C4-2B (cell line): ENCODE measurements around the gene JAKMIP1.

Experiments
- H3K27ac ChIP-seq: fragments of 450-650 bp; 2 replicates; pipeline ENCODE4 v1.5.1; 2017
- ZFX ChIP-seq: fragments of 450-650 bp; IDR thresholded peaks from 2 replicates; pipeline ENCODE4 v1.6.1; 2017
- TF ChIP-seq, protein P1 (sequence below): fragments of 450-650 bp; conservative IDR thresholded peaks from 2 replicates; pipeline ENCODE4 v1.5.1; 2017; ENCODE audit warnings: mild to moderate bottlenecking

Gene JAKMIP1

DNA sequence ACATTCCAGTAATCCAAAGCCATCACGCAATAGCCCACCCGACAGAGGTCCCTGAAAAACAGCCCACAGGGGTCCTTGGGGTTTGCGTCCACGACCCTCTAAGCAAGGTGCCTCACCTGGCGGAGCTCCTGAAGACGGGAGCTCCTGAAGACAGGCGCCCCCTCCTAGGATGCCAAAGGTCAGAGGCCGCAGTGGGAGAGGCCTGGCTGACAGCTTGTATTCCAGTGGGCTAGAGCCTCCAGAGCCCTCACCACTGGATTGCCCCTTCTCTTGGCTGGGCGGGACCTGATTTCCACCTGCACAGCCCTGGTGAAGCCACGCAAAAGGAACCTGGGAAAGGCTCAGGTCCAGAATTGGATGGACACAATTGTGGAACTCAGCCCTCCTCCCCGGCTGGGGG, 39.6 kb upstream of the JAKMIP1 start:
- H3K27ac ChIP-seq, result no peak overlapping the region
- TF ChIP-seq, protein P1, sequence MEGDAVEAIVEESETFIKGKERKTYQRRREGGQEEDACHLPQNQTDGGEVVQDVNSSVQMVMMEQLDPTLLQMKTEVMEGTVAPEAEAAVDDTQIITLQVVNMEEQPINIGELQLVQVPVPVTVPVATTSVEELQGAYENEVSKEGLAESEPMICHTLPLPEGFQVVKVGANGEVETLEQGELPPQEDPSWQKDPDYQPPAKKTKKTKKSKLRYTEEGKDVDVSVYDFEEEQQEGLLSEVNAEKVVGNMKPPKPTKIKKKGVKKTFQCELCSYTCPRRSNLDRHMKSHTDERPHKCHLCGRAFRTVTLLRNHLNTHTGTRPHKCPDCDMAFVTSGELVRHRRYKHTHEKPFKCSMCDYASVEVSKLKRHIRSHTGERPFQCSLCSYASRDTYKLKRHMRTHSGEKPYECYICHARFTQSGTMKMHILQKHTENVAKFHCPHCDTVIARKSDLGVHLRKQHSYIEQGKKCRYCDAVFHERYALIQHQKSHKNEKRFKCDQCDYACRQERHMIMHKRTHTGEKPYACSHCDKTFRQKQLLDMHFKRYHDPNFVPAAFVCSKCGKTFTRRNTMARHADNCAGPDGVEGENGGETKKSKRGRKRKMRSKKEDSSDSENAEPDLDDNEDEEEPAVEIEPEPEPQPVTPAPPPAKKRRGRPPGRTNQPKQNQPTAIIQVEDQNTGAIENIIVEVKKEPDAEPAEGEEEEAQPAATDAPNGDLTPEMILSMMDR, result no peak
- no peak for TF ChIP-seq ZFX

DNA sequence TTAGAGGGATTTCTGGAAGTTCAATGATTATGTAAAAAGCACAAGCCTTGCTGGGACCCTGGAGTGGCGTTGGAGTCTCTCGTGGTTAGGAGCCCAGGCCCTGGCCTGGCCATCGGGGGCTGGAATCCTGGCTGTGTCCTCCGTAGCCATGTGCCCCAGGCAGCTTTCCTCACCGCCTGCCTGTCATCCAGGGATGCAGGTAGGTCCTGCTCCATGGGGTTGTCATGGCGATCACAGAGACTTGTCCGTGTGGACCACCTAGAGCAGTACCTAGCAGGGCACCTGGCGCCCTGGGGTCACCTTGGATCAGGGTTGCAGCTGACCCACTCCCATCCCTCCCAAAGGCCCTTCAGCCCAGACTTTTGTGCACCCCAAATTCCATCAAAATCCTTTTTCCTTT, 39.1 kb upstream of the JAKMIP1 start:
- no peak overlapping the region for H3K27ac ChIP-seq
- TF ChIP-seq ZFX, result no peak
- TF ChIP-seq, protein P1, result no peak

DNA sequence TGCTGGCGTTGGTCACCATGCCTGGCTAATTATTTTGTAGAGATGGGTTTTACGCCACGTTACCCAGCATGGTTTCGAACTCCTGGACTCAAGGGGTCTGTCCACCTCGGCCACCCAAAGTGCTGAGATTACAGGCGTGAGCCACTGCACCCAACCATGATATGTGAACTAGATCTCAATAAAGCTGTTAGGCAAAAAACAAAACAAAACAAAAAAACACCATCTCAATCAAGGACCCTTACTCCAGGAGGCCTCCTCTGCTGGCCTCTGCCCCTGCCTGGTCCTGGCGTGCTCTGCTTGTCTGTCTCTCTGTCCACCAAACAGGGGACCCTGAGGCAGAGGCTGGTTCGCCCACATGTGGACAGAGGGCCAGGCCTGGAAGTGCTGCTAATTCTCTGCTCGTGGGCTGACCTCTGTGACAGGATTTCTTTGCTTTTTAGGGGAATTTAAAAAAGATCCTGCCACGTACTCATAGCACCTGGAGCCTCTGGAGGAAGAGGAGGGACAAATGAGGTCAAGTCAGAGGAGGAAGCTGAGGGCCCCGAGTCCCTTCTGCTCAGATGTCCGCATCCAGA, 36.6 kb upstream of the JAKMIP1 start:
- TF ChIP-seq, protein P1, result no peak
- TF ChIP-seq ZFX, result no peak
- no peak overlapping the region for H3K27ac ChIP-seq

DNA sequence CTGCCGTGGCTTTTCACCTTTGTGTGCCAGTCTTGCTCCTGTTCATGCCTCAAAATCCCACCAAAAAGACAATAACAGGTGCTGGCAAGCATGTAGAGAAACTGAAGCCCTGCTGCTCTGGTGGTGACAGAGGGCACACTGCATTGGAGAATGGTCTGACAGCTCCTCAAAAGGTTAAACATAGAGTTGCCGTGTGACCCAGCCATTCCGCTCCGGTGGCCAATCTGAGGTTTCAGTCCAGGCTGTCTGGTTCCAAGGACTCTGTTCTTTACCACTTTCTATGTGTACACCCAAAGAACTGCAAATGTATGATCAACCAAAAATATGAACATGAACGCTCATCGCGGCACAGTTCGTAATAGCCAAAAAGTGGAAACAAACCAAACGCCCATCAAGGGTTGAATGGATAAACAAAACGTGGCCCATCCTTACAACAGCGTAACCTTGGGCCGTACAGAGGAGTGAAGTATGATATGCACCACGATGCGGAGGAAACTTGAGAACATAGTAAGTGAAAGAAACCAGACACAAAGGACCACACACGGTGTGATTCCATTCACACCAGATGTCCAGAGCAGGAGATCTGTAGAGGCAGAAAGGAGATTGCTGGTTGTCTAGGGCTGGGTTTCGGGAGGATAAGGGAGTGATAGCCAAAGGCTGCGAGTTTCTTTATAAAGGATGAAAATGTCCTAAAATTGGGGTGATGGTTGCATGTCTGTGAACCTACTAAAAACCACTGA, 35.7 kb upstream of the JAKMIP1 start:
- TF ChIP-seq, protein P1, result no peak
- no peak for TF ChIP-seq ZFX
- H3K27ac ChIP-seq, result no peak overlapping the region

DNA sequence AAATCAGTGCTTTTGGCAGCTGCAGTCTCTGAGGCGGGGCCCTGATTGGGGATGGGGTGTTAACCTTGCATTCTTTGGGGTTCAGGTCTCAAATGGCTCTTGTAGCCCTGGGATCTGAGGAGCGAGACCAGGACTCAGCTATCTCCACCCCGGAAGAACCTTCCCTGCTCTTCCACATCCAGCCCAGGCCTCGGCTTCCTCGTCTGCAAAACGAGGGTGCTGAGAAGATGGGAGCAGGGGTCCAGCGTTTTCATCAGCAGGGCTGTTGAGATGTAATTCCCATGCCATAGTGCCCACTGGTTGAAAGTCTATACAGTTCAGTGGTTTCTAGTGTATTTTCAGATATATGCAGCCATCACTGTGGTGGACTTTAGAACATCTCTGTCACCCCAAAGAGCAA, 34.7 kb upstream of the JAKMIP1 start:
- H3K27ac ChIP-seq, result no peak overlapping the region
- TF ChIP-seq, protein P1, result no peak

DNA sequence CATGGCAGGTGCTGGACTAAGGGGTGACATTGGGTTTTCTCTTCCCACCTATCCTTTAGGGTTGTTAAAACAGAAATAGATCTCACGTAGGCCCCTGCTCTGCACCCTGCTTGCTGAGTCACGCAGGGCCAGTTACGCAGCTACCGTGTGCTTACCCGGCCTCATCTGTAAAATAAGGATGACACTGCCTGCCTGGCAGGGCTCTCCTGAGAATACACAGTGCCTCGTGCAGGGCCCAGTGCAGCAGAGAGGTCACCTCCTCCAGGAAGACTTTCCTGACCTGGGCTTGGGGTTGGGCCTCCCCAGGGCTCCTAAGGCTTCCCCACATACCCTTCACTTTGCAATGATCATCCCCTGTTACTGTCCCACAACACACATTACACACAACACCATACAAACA, 33.6 kb upstream of the JAKMIP1 start:
- no peak for TF ChIP-seq ZFX
- TF ChIP-seq, protein P1, result no peak
- H3K27ac ChIP-seq, result no peak overlapping the region

DNA sequence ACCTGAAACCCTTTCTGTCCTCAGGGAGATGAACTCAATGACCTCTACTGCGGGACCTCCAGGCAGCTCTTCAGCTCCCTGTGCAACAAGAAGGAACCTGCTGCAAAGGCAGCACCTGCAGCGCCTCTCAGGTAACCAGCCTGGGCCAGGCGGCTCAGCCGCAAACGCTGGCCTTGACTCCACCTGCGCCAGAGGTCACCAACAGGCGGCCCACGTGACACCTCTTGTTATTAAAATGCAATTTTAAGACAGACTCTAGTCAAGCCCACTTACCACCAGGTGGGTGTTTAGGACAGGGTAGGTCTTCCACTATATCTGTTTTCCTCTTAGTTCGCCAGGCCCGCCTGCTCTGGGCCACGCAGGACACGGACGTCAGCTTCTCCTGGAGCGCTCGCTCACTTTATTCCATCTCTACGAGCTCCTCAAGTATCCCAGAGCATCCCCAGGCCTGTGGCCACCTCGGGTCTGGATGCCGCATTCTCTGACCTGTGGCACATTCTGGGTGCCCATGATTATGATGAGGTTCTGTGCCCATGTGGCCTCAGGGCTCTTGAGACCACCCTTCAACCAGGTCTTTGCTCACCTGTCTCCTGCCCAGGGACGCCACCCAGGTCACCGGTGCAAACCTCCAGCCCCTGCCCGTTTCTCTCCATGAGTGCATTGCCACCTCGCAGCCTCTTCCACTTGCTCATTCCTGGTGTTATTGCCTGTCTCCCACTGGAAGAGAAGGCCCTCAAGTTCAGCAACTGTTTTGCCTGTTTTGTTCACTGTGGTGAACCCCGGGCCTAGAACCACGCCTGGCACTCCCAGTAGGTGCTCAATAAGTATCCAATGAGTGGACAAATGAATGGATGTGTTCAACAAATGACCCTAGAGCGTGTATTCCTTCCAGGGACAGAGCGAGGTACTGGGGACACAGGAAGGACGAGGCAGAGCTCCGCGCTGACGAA, 32.8 kb upstream of the JAKMIP1 start:
- TF ChIP-seq, protein P1, result no peak
- no peak for TF ChIP-seq ZFX
- no peak overlapping the region for H3K27ac ChIP-seq
